GM13977 (cell line): ENCODE measurements around the gene ST6GAL1.
"Not testable (repeated sequence)": the region's sequence is repeated elsewhere in the genome, so short reads cannot be mapped to it uniquely, and the experiment has no call there.

Experiments
- DNase-seq: peaks from one replicate; pipeline ENCODE4 v3.0.0; 2012; ENCODE audit warnings: low spot score
- in situ Hi-C: fragments of 300-500 bp; cut with MboI; formaldehyde crosslinking; loops from one replicate; pipeline ENCODE4 v1.12.0; 2022; ENCODE audit warnings: low sequenced_read_pairs, low pct_unique_long_range_greater_than_20kb, mixed read lengths, inconsistent platforms; ENCODE audit not compliant: unreplicated experiment
- TF ChIP-seq, protein P1 (sequence below): IDR thresholded peaks from 2 replicates; pipeline ENCODE4 v1.5.1; 2012; ENCODE audit warnings: mild to moderate bottlenecking, control low read depth; ENCODE audit not compliant: insufficient read depth; ENCODE audit errors: extremely low read depth, missing control alignments

Gene ST6GAL1

DNA sequence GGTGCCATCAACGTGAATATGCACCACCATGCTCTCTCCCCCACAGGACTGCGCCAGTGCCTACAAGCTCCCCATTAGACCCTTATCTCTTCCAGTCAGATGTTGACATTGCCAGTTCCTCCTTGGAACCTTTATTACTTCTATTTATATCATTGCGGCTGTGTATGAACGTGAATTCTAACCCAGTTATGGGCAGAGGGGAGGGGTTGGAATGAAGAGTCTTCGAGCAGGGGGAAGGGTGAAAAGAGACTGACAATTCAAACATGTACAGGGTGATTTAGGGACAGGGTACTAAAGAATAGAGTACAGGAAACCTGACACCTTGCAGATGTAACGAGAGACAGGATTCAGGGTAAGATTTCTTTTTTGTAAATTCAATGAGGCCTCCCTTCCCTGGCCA is 41.8 kb upstream of the ST6GAL1 start:
- in situ Hi-C loops = no loop called here
- DNase-seq = no peak
- TF ChIP-seq, protein P1, sequence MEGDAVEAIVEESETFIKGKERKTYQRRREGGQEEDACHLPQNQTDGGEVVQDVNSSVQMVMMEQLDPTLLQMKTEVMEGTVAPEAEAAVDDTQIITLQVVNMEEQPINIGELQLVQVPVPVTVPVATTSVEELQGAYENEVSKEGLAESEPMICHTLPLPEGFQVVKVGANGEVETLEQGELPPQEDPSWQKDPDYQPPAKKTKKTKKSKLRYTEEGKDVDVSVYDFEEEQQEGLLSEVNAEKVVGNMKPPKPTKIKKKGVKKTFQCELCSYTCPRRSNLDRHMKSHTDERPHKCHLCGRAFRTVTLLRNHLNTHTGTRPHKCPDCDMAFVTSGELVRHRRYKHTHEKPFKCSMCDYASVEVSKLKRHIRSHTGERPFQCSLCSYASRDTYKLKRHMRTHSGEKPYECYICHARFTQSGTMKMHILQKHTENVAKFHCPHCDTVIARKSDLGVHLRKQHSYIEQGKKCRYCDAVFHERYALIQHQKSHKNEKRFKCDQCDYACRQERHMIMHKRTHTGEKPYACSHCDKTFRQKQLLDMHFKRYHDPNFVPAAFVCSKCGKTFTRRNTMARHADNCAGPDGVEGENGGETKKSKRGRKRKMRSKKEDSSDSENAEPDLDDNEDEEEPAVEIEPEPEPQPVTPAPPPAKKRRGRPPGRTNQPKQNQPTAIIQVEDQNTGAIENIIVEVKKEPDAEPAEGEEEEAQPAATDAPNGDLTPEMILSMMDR = no peak

DNA sequence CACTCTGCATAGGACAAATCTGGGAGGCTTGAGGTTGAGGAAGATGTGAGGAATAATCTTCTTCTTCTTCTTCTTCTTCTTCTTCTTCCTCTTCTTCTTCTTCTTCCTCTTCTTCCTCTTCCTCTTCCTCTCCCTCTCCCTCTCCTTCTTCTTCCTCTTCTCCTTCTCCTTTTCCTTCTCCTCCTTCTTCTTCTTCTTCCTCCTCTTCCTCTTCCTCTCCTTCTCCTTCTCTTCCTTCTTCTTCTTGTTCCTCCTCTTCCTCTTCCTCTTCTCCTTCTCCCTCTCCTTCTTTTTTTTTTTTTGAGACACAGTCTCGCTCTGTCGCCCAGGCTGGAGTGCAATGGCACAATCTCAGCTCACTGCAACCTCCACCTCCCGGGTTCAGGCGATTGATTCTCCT is 40.6 kb upstream of the ST6GAL1 start:
- DNase-seq, in situ Hi-C loops: not testable (repeated sequence)

DNA sequence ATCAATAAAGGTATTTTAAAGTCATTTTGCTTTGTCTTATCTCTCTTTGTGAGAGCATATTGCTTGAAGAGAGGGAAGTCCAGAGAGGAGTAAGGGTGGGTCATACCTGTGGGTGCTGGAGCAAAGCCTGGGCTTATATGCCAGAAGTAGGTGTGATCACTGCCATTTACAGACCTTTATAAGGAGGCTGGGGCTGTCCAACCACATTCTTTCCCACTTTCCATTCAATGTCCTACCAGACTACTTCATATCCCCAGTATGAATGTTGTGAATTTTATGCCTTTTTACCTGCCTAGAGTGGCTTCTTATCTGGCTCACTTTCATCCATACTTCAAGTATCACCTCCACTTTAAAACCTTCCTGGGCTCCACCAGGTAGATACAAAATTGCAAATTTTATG is 39.4 kb upstream of the ST6GAL1 start:
- in situ Hi-C loops = no loop called here
- DNase-seq = no peak
- TF ChIP-seq, protein P1 = no peak

DNA sequence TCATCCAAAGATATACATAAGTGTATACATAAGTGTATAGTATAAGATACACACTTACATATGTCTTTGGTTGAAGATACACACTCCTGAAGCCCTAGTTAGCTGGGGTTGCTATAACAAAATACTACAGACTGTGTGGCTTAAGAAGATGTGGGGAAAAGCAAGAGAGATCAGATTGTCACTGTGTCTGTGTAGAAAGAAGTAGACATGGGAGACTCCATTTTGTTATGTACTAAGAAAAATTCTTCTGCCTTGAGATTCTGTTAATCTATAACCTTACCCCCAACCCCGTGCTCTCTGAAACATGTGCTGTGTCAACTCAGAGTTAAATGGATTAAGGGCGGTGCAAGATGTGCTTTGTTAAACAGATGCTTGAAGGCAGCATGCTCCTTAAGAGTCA is 37.3 kb upstream of the ST6GAL1 start:
- in situ Hi-C loops, DNase-seq: not testable (repeated sequence)

DNA sequence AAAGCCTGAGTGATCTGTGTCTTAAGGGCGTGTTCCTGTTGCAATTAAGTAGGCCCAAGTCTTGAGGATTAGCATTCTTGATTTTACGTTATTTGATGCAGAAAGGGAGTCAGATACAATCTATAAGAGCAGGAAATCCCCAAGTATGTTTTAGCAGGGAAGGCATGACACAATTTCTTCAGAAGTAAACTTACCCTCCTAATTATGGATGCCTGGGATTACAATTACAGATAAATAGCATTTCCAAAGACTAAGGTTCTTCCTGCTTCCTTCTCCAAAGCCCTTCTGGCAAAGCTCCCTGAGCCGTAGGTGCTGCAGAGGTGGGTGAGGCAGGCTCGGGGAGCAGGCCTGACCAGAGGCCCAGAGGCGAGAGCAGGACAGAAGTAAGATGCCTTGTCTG is 34.9 kb upstream of the ST6GAL1 start:
- TF ChIP-seq, protein P1 = no peak
- in situ Hi-C loops = no loop called here
- DNase-seq = no peak

DNA sequence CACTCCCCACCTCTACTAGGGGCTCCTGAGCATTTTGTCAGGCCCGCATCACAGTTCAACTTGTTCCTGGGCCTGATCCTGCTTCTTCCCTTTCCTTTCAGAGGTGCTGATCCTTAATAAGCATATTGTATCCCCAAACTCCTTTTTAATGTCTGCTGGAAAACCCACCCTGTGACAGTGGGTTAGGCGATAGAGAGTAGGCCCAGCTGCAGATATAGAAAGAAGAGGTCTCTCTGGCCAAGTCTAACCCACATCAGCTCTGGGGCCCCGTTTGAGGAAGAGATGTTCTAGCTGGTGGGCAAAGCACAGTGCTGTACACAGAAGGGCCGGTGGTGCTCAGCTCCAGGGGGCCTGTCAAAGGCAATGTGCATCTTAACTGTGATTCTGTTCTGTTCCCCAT is 34.3 kb upstream of the ST6GAL1 start:
- in situ Hi-C loops = no loop called here
- TF ChIP-seq, protein P1 = no peak
- no peak for DNase-seq

DNA sequence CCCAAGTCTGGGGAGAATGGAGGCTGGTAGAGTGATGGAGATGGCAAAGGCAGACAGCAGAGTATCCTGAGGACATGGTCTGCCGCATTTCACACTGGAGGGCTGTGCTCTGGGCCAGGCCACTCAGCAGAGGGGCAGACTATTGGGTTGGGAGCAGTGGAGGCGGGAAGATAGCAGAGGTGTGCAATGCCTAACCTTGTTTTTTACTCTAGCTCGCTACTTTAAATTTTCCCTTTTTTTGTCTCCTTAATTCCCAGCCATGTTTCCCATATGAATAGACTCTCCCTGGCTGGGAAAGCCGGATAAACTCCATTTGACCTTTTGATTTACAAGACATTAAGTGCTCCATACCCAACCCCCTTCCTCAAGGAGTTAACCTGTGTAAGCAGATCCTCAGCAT is 33.5 kb upstream of the ST6GAL1 start:
- DNase-seq = no peak
- TF ChIP-seq, protein P1 = no peak
- in situ Hi-C loops = no loop called here

DNA sequence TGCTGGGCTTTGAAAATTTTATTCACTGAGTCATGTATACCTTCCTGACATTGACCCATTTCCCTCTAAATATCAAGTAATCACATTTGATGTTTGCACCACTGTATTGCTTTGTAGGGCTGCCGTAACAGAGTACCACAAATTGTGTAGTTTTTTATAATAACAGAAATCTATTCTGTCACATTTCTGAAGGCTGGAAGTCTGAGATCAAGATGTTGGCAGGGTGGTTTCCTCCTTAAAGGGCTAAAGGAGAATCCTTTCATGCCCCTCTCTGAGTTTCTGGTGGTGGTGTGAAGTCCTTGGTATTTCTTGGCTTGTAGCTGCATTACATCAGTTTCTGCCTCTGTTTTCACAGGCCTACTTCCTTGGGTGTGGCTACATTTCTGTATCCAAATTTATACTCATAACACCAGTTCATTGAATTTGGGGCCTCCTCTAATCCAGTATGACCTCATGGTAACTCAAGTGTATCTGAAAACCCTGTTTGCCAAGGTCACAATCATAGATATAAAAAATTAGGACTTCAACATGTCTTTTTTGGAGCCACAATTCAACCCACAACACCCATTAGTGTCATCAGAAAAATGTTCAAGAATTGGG is 29.1 kb upstream of the ST6GAL1 start:
- TF ChIP-seq, protein P1 = no peak
- DNase-seq = no peak
- in situ Hi-C loops = no loop called here
